NCI-H460 (cell line): Measurements from ENCODE around the gene ASTL. TPM values are rescaled to one million over a fixed set of nuclear protein-coding genes. Genes with fewer than 3 reads are reported as not detected.

Experiments used
- DNase-seq: peaks from one replicate; pipeline ENCODE4 v3.0.0-alpha.2; 2016; ENCODE audit warnings: low read depth; ENCODE audit errors: extremely low read depth
- total RNA-seq: library from RNA; depleted of rRNA; stranded (reverse); fragments of >200 nt; shearing (Covaris generic); gene quantifications from 2 replicates; pipeline ENCODE4 v1.2.3, GENCODE V29; 2014

ASTL gene
- total RNA-seq, 1 experiment from 2014 or later = not detected

GRCh38 chr2:96103761-96104486 is 34.4 kb downstream of the ASTL start:
- DNase-seq = no peak

GRCh38 chr2:96103187-96103601 is 35.1 kb downstream of the ASTL start:
- no peak for DNase-seq

- no peak for DNase-seq
These were observed 35.6 kb downstream of the ASTL start for GRCh38 chr2:96102596-96103186.

GRCh38 chr2:96100893-96101304 is 37.4 kb downstream of the ASTL start:
- no peak for DNase-seq

- no peak for DNase-seq
These were observed 38.2 kb downstream of the ASTL start for GRCh38 chr2:96099861-96100798.

- no peak for DNase-seq
These were observed 39.3 kb downstream of the ASTL start for GRCh38 chr2:96098900-96099590.

- DNase-seq = no peak
These were observed 40.1 kb downstream of the ASTL start for GRCh38 chr2:96097951-96098823.

- no peak for DNase-seq
These were observed 40.9 kb downstream of the ASTL start for GRCh38 chr2:96097441-96097840.

GRCh38 chr2:96095116-96095636 is 43.1 kb downstream of the ASTL start:
- DNase-seq = no peak

GRCh38 chr2:96093528-96093927 is 44.8 kb downstream of the ASTL start:
- no peak for DNase-seq

GRCh38 chr2:96092951-96093350 is 45.4 kb downstream of the ASTL start:
- DNase-seq = no peak

GRCh38 chr2:96092573-96092877 is 45.8 kb downstream of the ASTL start:
- no peak for DNase-seq

- DNase-seq = no peak
These were observed 46.4 kb downstream of the ASTL start for GRCh38 chr2:96091711-96092572.

GRCh38 chr2:96091141-96091710 is 47.1 kb downstream of the ASTL start:
- DNase-seq = no peak

- no peak for DNase-seq
These were observed 47.9 kb downstream of the ASTL start for GRCh38 chr2:96090196-96090926.

- DNase-seq = no peak
These were observed 48.7 kb downstream of the ASTL start for GRCh38 chr2:96089356-96090195.
